Glomerular visceral epithelial cell (primary cell): ENCODE data around the gene ADSS1.

Experiments used
- DNase-seq: peaks from one replicate; pipeline ENCODE4 v3.0.0-alpha.2; 2016; ENCODE audit errors: extremely low spot score

Gene ADSS1

GRCh38 chr14:104699426-104699748 is 24.6 kb upstream of the ADSS1 start:
- DNase-seq = no peak

- DNase-seq = no peak
Observed at GRCh38 chr14:104700225-104700651, 23.8 kb upstream of the ADSS1 start.

DNA sequence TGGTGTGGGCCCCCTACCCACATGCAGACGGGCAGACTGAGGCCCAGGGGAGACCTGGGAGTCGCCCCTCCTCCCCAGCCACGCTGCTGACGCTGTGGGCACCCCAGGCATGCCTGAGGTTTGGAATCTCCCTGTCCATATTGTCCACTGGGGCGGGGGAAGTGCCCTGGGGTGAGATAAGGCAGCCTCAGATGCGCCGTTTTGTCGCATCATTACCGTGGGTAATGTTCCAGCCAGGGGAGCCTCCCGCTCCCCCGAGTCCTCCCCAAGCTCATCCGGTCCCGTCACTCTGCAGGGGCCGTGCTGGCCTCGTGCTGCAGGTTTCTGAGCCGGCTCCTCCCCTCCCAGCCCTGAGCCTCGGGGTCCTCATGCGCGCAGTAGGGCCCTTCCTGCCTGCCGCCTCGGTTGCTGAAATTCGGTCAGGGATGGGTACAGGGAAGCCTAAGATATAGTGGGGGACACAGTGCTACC is 23.2 kb upstream of the ADSS1 start:
- DNase-seq = no peak

GRCh38 chr14:104701383-104702076 is 22.5 kb upstream of the ADSS1 start:
- no peak for DNase-seq

DNA sequence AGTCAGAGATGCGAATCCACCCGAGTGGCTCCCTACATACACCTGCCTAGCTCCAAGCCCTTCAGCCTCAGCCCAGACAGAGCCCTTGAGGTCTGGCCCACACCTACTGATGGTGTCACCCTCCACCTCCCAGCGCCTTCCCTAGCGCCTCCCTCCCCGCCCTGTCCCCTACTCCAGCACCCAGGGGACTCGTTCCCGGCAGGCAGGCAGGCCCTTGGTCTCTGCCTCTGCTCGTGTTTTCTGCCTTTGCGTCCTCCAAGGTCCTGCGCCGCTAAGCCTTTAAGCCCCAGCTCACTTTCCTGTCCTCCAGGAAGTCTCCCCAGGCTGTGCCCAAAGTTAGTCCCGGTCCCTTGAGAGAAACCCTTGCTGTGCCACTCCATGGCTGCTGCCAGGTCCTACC is 21.9 kb upstream of the ADSS1 start:
- DNase-seq = no peak

DNA sequence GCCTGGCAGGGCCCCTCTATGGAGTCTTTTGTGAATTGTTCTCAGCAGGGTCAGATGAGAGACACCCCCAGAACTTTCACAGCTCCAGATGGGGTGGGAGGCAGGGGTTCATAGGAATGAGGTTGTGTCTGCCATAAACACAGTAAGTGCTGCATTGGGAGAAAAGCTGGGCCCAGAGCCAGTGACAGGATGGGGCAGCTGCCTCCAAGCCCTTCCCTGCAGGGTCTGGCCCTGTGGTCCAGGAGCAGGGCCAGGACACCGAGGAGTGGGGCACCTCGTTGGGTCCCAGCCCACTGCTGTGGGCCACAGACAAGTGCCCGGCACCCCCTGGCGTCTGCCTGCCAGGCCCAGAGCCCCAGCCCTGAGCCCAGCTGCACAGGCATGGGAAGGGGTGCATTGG is 21.4 kb upstream of the ADSS1 start:
- DNase-seq = no peak

DNA sequence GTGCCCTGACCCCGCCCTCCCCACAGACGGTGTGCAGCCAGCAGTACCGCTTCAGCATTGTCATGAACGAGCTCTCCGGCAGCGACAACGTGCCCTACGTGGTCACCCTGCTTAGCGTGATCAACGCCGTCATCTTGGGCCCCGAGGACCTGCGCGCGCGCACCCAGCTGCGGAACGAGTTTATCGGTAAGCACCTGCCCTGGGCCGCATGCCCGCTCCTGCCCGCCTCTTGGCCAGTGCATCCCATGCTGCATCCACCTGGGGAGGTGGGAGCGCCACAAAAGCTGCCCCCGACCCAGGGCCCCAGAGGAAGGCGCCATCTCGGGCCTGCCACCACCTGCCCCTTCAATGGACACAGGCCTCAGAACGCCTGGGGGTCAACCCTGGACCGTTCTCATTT is 20.8 kb upstream of the ADSS1 start:
- DNase-seq = no peak

DNA sequence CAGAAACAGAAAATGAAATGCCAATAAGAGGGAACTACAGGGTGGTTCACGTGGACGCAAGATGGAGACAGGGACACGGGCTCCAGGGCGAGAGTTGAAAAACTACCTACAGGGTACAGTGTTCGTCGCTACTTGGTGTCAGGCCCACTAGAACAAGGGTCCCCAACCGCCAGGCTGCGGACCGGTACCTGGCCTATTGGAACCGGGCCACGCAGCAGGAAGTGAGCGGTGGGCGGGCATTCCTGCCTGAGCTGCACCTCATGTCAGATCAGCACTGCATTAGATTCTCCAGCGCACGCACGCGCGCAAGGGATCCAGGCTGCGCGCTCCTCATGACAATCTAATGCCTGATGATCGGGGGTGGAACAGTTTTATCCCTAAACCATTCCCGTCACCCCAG is 19.8 kb upstream of the ADSS1 start:
- DNase-seq = no peak

DNA sequence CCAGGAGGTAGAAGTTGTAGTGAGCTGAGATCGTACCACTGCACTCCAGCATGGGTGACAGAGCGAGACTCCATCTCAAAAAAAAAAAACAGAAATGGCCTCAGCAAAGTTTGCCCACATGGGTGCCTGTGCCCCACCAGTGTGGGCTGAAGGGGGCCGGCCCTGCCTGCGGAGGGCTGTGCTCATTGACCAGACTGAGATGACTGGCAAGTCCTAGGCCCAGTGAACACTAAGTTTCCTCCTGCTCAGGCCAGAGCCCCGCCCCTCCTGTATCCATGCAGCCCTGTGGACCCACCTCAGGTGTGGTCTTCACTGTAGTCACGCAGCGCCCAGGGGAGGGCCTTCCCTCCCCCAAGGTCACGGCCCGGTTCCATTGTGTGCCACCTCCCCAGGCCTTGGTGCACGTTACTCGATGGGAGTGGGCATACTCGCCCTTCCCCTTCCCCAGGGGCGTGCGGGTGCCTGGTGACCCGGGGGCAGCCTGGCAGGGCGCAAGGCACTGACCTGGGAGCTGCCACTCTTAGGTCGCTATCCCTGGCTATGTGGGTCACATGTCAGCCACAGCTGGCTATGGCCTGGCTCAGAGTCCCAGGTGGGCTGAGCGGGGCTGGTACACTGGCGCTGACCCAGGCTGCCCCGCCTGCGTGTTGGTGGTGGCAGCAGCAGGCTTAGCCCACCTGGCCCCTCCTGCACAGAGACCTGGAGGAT is 18.5 kb upstream of the ADSS1 start:
- no peak for DNase-seq

DNA sequence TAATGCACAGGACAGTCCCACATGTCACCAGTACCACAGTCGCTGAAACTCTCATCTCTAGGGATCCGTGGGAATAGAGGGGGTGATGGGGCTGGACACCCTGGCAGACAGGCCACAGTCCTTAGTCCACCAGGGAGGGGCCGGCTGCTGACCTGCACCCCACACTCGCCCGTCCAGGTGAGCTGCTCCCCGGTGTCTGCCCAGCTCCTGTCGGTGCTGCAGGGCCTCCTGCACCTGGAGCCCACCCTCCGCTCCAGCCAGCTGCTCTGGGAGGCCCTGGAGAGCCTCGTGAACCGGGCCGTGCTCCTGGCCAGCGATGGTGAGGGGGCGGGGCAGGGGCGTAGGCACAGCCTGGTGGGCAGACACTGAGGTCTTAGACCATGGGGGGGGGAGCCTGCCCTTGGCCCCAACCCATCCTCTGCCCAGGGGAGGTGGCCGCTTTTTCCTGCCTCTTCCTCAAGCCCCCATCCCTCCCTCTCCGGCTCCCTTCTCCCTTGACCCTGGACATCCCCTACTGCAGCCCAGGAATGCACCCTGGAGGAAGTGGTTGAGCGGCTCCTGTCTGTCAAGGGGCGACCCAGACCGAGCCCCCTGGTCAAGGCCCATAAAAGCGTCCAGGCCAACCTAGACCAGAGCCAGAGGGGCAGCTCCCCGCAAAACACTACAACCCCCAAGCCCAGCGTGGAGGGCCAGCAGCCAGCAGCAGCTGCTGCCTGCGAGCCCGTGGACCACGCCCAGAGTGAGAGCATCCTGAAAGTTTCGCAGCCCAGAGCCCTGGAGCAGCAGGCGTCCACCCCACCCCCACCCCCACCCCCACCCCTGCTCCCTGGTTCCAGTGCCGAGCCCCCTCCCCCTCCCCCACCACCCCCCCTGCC is 17.1 kb upstream of the ADSS1 start:
- no peak for DNase-seq

GRCh38 chr14:104707608-104708595 is 16.1 kb upstream of the ADSS1 start:
- no peak for DNase-seq

DNA sequence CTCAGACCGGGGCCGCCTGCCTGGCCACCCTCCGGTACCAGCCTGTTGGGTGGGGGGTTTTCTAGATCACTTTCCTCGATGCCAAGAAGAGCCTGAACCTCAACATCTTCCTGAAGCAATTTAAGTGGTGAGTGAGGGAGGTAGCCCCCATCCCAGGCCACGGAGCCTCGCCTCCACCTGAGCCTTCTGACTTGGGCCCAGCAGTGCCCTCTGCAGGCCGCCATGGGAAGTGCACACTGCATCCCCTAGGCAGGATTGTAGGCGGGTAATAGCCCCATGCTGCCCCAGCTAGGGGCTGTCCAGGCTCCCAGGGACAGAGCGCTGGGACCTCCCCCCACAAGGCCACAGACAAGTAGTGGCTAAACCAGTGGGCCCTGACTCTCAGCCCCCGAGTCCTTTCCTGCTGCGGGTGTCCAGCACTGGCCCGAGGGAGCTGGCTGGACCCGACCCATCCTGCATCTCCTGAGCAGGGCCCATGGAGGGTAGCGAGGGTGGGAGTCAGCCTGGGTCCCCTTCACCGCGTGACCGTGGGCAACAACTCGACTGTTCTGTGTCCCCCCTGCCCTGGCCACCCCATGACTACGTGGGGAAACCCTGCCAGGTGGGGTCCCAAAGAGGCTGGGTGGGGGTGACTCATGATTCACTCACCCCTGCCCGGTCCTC is 15.3 kb upstream of the ADSS1 start:
- DNase-seq = peak; percentile 76

DNA sequence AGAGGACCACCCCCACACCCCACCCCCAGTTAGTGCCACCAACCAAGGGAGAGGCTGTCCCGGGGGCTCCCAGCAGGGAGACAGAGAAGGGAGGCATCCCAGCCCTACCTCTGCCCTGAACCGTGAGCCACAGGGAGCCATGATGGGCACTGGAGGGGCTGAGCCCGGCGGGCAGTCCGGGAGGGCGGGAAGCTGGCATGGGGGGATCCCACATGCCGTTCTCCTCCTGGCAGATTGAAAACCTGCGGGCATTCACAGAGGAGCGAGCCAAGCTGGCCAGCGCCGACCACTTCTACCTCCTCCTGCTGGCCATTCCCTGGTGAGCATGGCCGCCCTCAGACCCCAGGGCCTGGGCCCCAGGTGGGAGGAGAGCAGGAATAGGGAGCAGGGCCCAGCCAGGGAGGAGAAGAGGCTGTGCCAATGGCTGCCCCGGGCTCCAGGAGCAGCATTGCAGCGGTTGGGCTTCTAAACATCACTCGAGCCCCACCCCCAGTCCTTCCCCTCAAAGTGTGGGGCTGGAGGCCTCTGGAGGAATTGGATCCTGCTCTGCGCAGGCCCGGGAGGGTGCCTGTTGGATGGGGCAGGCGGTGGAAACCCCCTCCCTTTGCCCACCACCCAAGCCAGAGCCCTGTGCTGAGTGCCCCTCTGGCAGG is 14.5 kb upstream of the ADSS1 start:
- no peak for DNase-seq

DNA sequence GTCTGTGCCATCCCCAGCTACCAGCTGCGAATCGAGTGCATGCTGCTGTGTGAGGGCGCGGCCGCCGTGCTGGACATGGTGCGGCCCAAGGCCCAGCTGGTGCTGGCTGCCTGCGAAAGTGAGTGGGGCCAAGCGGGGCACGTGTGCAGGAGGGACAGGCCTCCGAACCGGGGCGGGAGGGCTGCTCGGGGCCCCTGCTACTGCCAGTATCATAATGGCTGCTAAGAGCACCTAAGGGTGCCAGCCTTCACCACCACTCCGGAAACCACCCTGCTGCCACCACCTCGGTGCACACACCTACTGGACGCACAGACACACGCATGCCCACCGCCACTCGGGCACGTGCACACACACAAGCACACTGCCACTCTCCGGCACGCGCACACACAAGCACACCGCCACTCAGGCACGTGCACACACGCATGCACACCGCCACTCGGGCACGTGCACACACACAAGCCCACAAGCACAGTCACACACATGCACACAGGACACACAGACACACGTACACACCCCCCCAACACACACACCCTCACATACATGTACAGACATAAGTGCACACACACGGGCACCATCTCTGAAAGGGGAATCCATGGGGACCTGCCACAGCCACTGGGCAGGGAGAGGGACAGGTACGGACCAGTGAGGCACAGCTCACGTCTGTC is 13.8 kb upstream of the ADSS1 start:
- DNase-seq = no peak

- DNase-seq = no peak
Observed at GRCh38 chr14:104712881-104713734, 10.9 kb upstream of the ADSS1 start.

DNA sequence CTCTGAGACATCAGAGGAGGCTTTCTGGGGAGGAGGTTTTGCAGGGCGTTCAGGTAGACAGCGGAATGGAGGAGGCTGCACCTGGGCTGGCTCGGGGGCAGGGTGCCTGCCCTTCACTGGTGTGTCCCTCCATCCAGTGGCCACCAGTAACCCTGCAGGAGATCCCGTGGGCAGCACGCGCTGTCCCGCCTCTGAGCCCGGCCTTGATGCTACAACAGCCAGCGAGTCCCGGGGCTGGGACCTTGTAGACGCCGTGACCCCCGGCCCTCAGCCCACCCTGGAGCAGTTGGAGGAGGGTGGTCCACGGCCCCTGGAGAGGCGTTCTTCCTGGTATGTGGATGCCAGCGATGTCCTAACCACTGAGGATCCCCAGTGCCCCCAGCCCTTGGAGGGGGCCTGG is 10.0 kb upstream of the ADSS1 start:
- DNase-seq = no peak

GRCh38 chr14:104714681-104715080 is 9.3 kb upstream of the ADSS1 start:
- DNase-seq = no peak

- no peak for DNase-seq
Observed at GRCh38 chr14:104715416-104715815, 8.6 kb upstream of the ADSS1 start.

DNA sequence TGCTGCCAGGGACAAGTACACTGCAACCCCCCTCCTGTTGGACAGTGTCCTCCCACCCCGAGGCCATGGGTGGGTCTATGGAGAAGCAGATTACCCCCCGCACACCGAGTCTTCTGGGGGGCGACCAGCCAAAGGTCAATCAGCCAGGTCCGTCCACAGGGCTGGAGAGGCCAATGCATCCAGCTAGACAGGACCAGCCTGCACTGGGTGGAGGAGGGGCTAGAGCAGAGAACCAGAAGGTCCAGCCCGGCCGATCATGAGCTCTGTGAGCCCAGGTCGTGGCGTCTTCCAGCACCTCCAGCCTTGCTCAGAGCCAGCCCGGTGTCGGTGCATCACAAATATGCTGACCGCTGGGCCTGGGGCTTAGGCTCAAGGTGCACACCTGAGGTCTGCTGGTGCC is 8.2 kb upstream of the ADSS1 start:
- no peak for DNase-seq
